ENCODE measurements around the gene ZNF500.
"Not testable (repeated sequence)": the region's sequence is repeated elsewhere in the genome, so short reads cannot be mapped to it uniquely, and the experiment has no call there.

ZNF500 gene

DNA sequence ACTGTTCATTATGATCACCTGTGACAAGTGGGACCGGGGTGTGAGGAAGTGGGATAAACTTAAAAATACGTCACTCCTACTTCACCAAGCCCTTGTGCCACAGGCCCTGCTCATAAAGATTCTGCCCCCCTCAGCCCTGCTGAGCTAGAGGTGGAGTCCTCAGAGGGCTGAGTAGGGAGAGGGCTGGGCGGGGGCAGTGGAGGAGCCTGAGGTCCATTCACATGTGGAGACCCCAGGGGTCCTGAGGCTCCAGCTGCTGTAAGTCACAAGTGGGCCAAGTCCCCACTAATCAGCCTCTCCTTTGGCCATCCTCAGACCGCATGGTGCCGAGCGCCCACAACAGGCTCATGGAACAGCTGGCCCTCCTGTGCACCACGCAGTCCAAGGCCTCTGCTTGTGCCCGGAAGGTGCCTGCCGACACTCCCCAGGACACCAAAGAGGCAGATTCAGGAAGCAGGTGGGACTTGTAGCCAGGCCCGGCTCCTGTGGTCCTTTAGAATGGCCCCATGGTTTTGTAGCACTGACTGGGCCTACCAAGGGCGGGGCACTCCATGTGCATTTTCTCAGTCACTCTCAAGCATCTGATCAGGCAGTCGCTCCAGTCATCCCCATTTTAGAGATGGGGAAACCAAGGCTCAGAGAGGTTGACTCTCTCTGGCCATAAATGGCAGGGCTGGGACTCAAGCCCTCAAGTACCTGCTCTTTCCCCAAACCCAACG is 22.2 kb downstream of the ZNF500 start:
- no peak for DNase-seq (ENCODE audit: low spot score)

DNA sequence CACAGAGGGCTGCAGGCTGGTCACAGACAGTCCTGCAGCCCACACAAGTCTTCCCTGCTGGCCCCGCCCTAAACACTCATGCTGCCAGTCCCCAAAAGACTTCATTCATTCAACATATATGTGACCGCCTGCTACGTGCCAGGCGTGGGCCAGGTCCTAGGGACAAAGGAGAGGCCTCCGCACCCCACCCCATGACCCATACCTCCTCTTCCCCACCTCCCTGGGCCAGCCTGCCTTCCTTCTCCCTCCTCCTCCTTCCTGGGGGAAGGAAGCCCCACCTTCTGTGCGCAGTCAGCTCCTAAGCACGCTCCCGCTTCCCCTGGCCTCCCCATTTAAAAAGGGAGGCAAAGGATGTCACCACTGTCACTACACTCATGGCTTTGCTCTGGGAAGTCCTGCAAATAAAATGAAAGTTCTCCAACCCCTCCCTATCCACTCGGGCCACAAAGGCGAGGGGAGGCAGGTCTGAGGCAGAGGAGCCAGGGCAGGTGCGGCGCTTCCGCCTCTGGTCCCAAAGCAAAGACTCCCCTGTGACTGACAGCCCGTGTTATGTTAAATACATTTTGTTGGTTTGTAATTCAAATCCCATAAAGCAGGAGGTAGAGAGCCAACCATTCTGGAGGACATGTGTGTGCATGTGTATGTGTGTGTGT is 23.6 kb downstream of the ZNF500 start:
- DNase-seq (ENCODE audit: low spot score): no peak

- DNase-seq (ENCODE audit: low spot score): not testable (repeated sequence)
Observed at GRCh38 chr16:4738370-4738769, 28.6 kb downstream of the ZNF500 start.

GRCh38 chr16:4737545-4737944 is 29.4 kb downstream of the ZNF500 start:
- DNase-seq (ENCODE audit: low spot score): no peak

DNA sequence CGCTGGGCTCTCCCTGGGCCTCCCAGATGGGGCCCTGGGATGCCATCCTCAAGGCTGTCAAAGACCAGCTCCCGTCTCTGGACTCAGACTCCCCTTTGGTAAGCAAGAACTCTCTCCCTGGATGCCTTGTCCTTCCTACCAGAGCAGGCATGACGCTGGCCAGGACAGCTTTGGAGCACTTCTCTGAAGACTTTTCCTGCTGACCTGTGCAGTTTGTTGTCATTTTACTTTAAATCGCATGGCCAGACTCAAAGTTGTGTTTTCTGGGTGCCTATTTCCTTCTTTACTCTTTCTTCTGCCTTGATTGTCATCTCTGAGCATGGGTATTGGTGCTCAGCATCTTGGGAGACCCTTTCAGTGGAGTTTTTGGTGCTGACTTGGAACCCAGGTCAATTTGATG is 30.4 kb downstream of the ZNF500 start:
- DNase-seq (ENCODE audit: low spot score): no peak

DNA sequence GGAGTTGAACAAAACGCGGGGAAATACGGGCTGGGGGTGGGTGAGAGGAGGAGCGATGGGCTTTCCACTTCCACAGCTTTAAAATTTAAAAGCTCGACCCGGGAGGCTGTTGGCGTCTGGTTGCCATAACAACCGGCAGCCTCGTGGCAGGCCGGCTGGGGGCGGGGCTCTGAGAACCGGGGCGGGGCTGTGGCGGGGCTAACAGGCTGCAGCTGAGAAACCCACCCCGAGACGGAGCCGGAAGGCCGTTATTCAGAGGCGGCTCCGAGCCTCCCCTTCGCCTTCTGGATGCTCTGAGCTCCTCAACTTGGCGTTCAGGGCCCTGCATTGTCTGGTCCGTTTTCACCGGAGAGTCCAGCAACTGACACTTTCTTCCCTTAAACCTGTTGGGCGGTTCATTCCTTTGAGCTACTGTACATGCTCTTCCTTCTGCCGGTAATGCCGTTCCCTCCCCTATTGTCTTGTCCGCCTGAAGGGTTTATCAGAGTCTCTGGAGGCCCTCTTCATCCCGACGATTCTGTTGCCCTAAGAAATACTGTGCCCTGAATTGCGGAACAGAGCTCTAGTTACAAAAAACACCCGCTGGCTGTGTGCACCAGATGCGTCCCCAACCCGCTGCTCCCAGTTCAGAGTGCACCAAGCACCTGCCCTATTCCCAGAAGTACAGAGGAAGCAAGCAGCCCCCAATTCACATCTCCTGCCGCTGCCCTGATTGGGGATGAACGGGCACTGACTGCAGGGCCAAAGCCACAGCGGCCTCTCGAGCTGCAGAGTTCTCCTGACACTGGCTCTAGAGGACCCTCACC is 32.0 kb downstream of the ZNF500 start:
- DNase-seq (ENCODE audit: low spot score): peak; percentile 80

- peak; percentile 97 for DNase-seq (ENCODE audit: low spot score)
Observed at GRCh38 chr16:4734063-4734729, 32.8 kb downstream of the ZNF500 start, which contains the start of the genes ANKS3 and DNAAF8. ANKS3 (minus strand) TSS chr16:4734271; CDS start chr16:4730149, 4,122 bp downstream. DNAAF8 (plus strand) TSS chr16:4734537; CDS start chr16:4736515, 1,978 bp downstream.

GRCh38 chr16:4733747-4734062 is 33.3 kb downstream of the ZNF500 start:
- DNase-seq (ENCODE audit: low spot score): peak; percentile 9

DNA sequence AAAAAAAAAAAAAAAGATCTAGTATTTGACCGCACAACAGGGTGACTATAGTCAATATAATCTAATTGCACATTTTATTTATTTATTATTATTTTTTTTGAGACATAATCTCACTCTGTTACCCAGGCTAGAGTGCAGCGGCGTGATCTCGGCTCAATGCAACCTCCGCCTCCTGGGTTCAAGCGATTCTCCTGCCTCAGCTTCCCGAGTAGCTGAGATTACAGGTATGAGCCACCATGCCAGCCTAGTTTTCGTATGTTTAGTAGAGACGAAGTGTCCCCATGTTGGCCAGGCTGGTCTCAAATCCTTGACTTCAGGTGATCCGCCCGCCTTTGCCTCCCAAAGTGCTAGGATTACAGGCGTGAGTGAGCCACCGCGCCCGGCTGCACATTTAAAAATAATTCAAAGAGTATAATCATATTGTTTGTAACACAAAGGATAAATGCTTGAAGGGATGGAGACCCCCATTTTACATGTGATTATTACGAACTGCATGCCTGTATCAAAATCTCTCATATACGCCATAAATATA is 33.7 kb downstream of the ZNF500 start:
- no peak for DNase-seq (ENCODE audit: low spot score)

GRCh38 chr16:4729876-4730275 is 37.1 kb downstream of the ZNF500 start:
- no peak for DNase-seq (ENCODE audit: low spot score)

DNA sequence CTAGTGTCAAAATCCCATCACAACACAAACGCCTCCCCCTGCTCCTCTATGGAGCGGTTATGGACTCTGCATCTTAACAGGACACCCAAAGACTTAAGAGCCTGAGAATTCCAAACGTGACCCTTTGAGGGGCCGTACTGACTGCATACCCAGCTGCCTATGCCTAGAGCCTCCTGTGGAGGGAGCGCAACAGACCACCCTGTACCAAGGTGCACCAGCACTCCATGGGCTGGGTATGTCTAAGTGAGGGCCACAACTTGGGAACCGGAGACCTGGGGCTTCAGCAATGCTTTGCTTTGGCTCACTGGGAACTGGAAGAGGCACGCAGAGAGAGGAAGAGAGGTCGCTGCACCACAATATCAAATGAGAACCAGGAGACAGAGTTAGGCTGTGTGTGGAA is 38.3 kb downstream of the ZNF500 start:
- DNase-seq (ENCODE audit: low spot score): no peak

DNA sequence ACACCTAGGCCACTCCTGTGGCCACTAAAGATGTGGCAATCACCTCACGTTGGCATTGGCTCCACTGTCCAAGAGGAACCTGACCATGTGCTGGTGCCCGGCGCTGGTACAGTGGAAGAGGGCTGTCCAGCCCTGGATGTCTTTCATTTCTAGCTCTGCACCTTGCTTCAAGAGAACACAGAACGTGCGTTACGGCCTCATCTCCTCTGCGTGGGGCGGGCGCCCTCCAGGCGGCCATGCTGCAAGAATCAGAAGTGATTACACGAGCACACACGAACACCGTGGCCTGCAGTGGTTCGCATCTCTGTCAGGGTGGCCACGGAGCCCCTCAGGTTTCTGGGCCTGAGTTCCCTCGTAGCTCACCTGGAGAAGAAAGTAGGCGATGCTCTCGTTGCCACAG is 40.3 kb downstream of the ZNF500 start:
- DNase-seq (ENCODE audit: low spot score): no peak

- no peak for DNase-seq (ENCODE audit: low spot score)
Observed at GRCh38 chr16:4724661-4725270, 42.2 kb downstream of the ZNF500 start.

- no peak for DNase-seq (ENCODE audit: low spot score)
Observed at GRCh38 chr16:4723071-4723767, 43.7 kb downstream of the ZNF500 start.

DNA sequence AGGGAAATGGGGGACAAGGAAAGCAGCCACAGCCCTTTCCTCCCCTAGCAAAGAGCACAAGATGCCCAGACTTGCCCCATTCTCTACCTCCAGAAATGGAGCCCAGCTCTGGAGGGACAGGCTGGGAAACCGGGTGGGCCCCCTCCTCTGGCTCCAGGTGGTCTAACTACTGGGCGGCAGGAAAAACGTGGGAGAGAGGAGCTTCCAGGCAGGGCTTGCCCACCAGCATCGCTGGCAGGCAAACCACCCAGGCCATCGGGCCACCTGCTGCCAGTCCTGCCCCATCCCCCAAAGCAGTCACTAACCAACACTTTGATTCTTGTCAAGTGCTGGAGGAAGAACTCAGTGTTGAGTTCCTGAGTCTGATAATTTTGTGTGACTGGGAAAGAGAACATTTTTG is 48.5 kb downstream of the ZNF500 start:
- DNase-seq (ENCODE audit: low spot score): no peak

- DNase-seq (ENCODE audit: low spot score): no peak
Observed at GRCh38 chr16:4714996-4715395, 52.0 kb downstream of the ZNF500 start.

DNA sequence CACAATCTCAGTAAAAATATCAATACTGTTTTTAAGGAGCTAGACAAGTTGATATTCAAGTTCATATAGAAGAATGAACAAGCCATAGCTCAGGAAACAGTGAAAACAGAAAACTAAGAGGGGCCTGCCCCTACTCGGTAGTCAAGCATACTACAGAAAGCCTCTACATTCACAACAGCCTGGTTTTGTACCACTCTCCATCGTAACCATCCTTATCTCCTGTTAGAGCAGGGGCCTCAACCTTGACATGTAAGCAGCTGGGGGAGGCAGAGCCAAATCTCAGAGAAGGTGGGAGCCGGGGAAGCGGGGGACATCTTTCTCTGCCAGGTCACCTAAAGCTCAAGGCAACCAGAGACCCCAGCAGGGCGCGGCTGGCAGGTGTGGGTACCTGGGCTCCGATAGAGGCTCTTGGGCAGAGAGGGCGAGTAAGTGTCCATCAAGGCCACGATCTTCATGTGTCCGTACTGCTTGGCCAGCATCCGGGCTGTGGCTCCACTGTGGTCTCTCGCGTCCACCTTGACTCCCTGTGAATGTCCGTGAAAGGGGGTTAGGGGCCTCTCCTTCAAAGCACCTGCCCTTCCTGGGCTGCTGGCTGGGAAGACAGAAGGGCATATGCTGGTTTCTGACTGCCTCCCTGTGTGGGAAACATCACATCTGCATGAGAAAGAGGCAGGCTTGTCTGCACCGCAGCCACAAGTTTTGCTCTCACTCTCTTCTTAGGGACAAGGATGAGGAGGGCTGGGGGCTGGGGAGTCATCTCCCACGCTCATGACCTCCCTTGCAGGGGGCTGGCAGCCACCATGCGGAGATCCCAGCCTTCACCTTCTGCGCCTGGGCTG is 53.1 kb downstream of the ZNF500 start:
- DNase-seq (ENCODE audit: low spot score): no peak

DNA sequence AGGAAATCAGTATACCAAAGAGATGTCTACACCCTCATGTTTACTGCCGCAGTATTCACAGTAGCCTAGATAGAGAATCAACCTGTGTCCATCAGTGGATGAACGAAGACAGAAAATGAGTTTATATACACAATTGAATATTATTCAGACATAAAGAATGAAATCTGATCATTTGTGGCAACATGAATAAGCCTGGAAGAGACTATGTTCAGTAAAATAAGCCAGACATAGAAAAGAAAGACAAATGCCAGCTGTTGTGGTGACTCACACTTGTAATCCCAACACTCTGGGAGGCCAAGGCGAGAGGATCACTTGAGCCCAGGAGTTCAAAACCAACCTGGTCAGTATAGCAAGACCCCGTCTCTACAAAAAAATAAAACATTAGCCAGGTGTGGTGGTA is 57.5 kb downstream of the ZNF500 start:
- DNase-seq (ENCODE audit: low spot score): no peak

GRCh38 chr16:4706871-4707270 is 60.1 kb downstream of the ZNF500 start:
- DNase-seq (ENCODE audit: low spot score): no peak

DNA sequence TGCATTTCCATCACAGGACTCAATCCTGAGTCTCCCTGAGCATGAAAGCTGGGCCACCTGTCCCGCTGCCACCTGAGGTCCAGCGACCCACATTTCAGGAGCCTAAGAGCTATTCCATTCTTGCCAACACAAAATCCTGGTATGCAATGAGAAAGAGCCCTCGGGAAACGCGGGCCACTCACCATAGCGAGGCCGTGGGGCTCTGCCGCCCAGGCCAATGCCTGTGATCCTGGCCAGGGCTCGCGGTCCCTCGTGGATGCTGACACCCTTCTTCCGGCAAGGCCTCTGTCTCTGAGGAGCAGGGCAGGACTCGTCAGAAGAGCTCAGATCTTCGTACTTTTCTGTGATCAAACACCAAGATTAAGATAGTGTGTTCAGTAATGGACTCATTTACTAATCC is 62.0 kb downstream of the ZNF500 start:
- DNase-seq (ENCODE audit: low spot score): no peak
